C4-2B (cell line): ENCODE measurements around the gene CHST11.

Experiments used
- CTCF ChIP-seq: fragments of 450-650 bp; conservative IDR thresholded peaks from 2 replicates; pipeline ENCODE4 v1.5.1; 2017; ENCODE audit warnings: mild to moderate bottlenecking
- ZFX ChIP-seq: fragments of 450-650 bp; IDR thresholded peaks from 2 replicates; pipeline ENCODE4 v1.6.1; 2017

DNA sequence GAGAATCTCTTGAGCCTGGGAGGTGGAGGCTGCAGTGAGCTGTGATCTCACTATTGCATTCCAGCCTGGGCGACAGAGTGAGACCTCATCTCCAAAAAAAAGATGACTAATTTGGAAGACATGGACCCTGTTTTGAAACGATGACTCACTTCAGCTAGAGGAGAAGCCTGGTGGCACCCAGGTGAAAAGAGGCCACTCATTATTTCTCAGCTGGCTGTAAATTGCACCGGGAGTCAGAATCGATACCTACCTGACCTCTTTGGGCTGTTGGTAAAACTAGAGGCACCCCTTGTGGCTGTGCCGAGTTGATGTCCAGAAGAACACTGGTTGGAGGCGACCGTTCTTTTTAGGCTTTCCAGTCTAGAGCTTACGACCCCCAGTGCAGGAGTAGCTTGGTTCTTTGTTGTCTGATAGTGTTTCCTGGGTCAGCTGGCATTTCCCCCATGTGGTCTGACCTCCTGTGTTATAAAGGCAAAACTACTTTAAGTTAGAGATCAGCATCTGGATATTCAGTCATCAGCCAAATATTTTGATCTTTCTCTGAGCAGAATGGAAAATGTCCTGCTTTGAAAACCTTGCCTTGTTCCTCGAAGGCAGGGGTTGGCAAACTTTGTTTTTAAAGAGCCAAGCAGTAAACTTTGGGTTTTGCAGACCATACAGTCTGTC, 93.2 kb downstream of the CHST11 start:
- TF ChIP-seq CTCF (no peak), ZFX (no peak)
